ENCODE data around the gene NOL3.

Gene NOL3

GRCh38 chr16:67173323-67173722 lies 3.0 kb downstream of the NOL3 start:
- no peaks in the 10 kb centered on the region for H3K9me3 Mint-ChIP-seq
- ATAC-seq (replicated peaks) (no peak), DNase-seq (no peak)
- peaks cover 36 to 46% of the 10 kb centered on the region in 2 donors for H3K4me1 Mint-ChIP-seq
- no peaks in the 10 kb centered on the region for H3K36me3 Mint-ChIP-seq
- peak overlapping the region; percentile 80 to 83 for H3K4me3 Mint-ChIP-seq
- no peak overlapping the region for H3K27ac Mint-ChIP-seq
- peaks cover 78 to 91% of the 10 kb centered on the region in 2 donors for H3K27me3 Mint-ChIP-seq

GRCh38 chr16:67173808-67174705 lies 3.7 kb downstream of the NOL3 start:
- no peaks in the 10 kb centered on the region for H3K9me3 Mint-ChIP-seq
- peaks cover 78 to 91% of the 10 kb centered on the region in 2 donors for H3K27me3 Mint-ChIP-seq
- DNase-seq (no peak), ATAC-seq (replicated peaks) (peak; percentile 73 to 74)
- H3K27ac Mint-ChIP-seq: no peak overlapping the region
- H3K4me3 Mint-ChIP-seq: peak overlapping the region; percentile 80 to 83
- peaks cover 36 to 50% of the 10 kb centered on the region in 2 donors for H3K4me1 Mint-ChIP-seq
- H3K36me3 Mint-ChIP-seq: peaks cover 2 to 3% of the 10 kb centered on the region in 2 donors

GRCh38 chr16:67174706-67175231 lies 4.4 kb downstream of the NOL3 start:
- DNase-seq (no peak), ATAC-seq (replicated peaks) (no peak)
- Mint-ChIP-seq H3K9me3 (no peaks in the 10 kb centered on the region), H3K27me3 (peaks cover 73 to 90% of the 10 kb centered on the region in 2 donors), H3K36me3 (peaks cover 3 to 4% of the 10 kb centered on the region in 2 donors), H3K4me1 (peaks cover 34 to 45% of the 10 kb centered on the region in 2 donors), H3K4me3 (peak overlapping the region in 1 of 2 donors; percentile 80), H3K27ac (no peak overlapping the region)

GRCh38 chr16:67176662-67177061 lies 6.3 kb downstream of the NOL3 start:
- H3K4me3 Mint-ChIP-seq: no peak overlapping the region
- H3K4me1 Mint-ChIP-seq: peaks cover 22 to 35% of the 10 kb centered on the region in 2 donors
- DNase-seq (no peak), ATAC-seq (replicated peaks) (no peak)
- no peaks in the 10 kb centered on the region for H3K9me3 Mint-ChIP-seq
- H3K36me3 Mint-ChIP-seq: peaks cover 3 to 4% of the 10 kb centered on the region in 2 donors
- H3K27me3 Mint-ChIP-seq: peaks cover 58 to 73% of the 10 kb centered on the region in 2 donors
- no peak overlapping the region for H3K27ac Mint-ChIP-seq

GRCh38 chr16:67177743-67178699 lies 7.7 kb downstream of the NOL3 start:
- Mint-ChIP-seq H3K27me3 (peaks cover 46 to 59% of the 10 kb centered on the region in 2 donors), H3K4me1 (peaks cover 19 to 34% of the 10 kb centered on the region in 2 donors), H3K9me3 (no peaks in the 10 kb centered on the region)

GRCh38 chr16:67179421-67180080 lies 9.2 kb downstream of the NOL3 start:
- Mint-ChIP-seq H3K4me1 (peaks cover 7 to 20% of the 10 kb centered on the region in 2 donors), H3K9me3 (no peaks in the 10 kb centered on the region), H3K4me3 (no peak overlapping the region), H3K27me3 (peaks cover 34 to 45% of the 10 kb centered on the region in 2 donors), H3K27ac (no peak overlapping the region), H3K36me3 (peaks cover 3 to 4% of the 10 kb centered on the region in 2 donors)
- ATAC-seq (replicated peaks) (no peak), DNase-seq (no peak)

More at GRCh38 chr16:67177743-67178699, 7.7 kb downstream of the NOL3 start:
- DNase-seq (no peak), ATAC-seq (replicated peaks) (peak; percentile 52 to 59)
- Mint-ChIP-seq H3K27ac (no peak overlapping the region), H3K36me3 (peaks cover 3 to 4% of the 10 kb centered on the region in 2 donors), H3K4me3 (peak overlapping the region; percentile 52 to 62)

GRCh38 chr16:67180166-67180565 lies 9.8 kb downstream of the NOL3 start:
- Mint-ChIP-seq H3K9me3 (no peaks in the 10 kb centered on the region), H3K27ac (no peak overlapping the region), H3K4me1 (peaks cover 13 to 25% of the 10 kb centered on the region in 2 donors), H3K4me3 (no peak overlapping the region), H3K27me3 (peaks cover 35 to 46% of the 10 kb centered on the region in 2 donors), H3K36me3 (peaks cover 3 to 4% of the 10 kb centered on the region in 2 donors)
- DNase-seq: no peak
- no peak for ATAC-seq (replicated peaks)

- peaks cover 3 to 4% of the 10 kb centered on the region in 2 donors for H3K36me3 Mint-ChIP-seq
- no peaks in the 10 kb centered on the region for H3K9me3 Mint-ChIP-seq
- H3K27me3 Mint-ChIP-seq: peaks cover 34 to 39% of the 10 kb centered on the region in 2 donors
- H3K27ac Mint-ChIP-seq: no peak overlapping the region
- DNase-seq: no peak
- no peak for ATAC-seq (replicated peaks)
- H3K4me1 Mint-ChIP-seq: peaks cover 18 to 31% of the 10 kb centered on the region in 2 donors
- H3K4me3 Mint-ChIP-seq: no peak overlapping the region
Measured at GRCh38 chr16:67181346-67181745, 11.0 kb downstream of the NOL3 start.

- Mint-ChIP-seq H3K4me1 (peaks cover 18 to 31% of the 10 kb centered on the region in 2 donors), H3K36me3 (peaks cover 3 to 4% of the 10 kb centered on the region in 2 donors), H3K27me3 (peaks cover 31 to 39% of the 10 kb centered on the region in 2 donors), H3K4me3 (no peak overlapping the region), H3K9me3 (no peaks in the 10 kb centered on the region), H3K27ac (no peak overlapping the region)
- no peak for ATAC-seq (replicated peaks)
- DNase-seq: no peak
Measured at GRCh38 chr16:67182288-67182687, 11.9 kb downstream of the NOL3 start.

- Mint-ChIP-seq H3K4me1 (peaks cover 12 to 21% of the 10 kb centered on the region in 2 donors), H3K27ac (no peak overlapping the region)
Measured at GRCh38 chr16:67183284-67183626, 12.9 kb downstream of the NOL3 start.

GRCh38 chr16:67183627-67184452 lies 13.5 kb downstream of the NOL3 start, which contains the start of gene MATCAP1:
Gene MATCAP1, minus strand, starts transcription at chr16:67183963. Its CDS starts 3,353 bp downstream, at chr16:67180610.
- Mint-ChIP-seq H3K4me3 (peak within 1 kb of the TSS in 1 of 2 donors; percentile 88), H3K27me3 (peaks cover 15 to 28% of the 10 kb centered on the region in 2 donors), H3K4me1 (peaks cover 12 to 15% of the 10 kb centered on the region in 2 donors), H3K36me3 (peaks cover 3% of the 10 kb centered on the region in 2 donors), H3K27ac (no peak within 1 kb of the TSS), H3K9me3 (no peaks in the 10 kb centered on the region)
- peak; percentile 91 for DNase-seq
- ATAC-seq (replicated peaks): peak; percentile 96 to 97

More at GRCh38 chr16:67183284-67183626, 12.9 kb downstream of the NOL3 start:
- Mint-ChIP-seq H3K27me3 (peaks cover 21 to 34% of the 10 kb centered on the region in 2 donors), H3K36me3 (peaks cover 3 to 4% of the 10 kb centered on the region in 2 donors), H3K9me3 (no peaks in the 10 kb centered on the region), H3K4me3 (no peak overlapping the region)
- ATAC-seq (replicated peaks) (no peak), DNase-seq (no peak)

- peaks cover 12 to 14% of the 10 kb centered on the region in 2 donors for H3K4me1 Mint-ChIP-seq
- H3K36me3 Mint-ChIP-seq: no peaks in the 10 kb centered on the region
- DNase-seq (no peak), ATAC-seq (replicated peaks) (peak; percentile 4 to 8)
- no peaks in the 10 kb centered on the region for H3K9me3 Mint-ChIP-seq
- peaks cover 11 to 21% of the 10 kb centered on the region in 2 donors for H3K27me3 Mint-ChIP-seq
- no peak overlapping the region for H3K27ac Mint-ChIP-seq
- H3K4me3 Mint-ChIP-seq: peak overlapping the region in 1 of 2 donors; percentile 88
Measured at GRCh38 chr16:67184453-67184994, 14.2 kb downstream of the NOL3 start.
